GM23338 (cell line): Measurements from ENCODE around the gene OSBPL1A. TPM values are rescaled to one million over a fixed set of nuclear protein-coding genes. Genes with fewer than 3 reads are reported as not detected.

ENCODE experiments used
- ATAC-seq: fragments of 200-7000 bp; cut with Tn5 transposase; 3 replicates; pipeline ENCODE4 v1.9.1; 2020
- DNase-seq: peaks from one replicate; pipeline ENCODE4 v3.0.0-alpha.2; 2015; ENCODE audit warnings: low spot score
- H2AFZ ChIP-seq: fragments of 200-600 bp; sonication (generic); 2 replicates; pipeline ENCODE4 v1.8.0; 2016; ENCODE audit warnings: antibody characterized with exemption, mild to moderate bottlenecking, moderate library complexity
- H3F3A ChIP-seq: fragments of 200-600 bp; sonication (generic); replicated peaks from 2 replicates; pipeline ENCODE4 v1.8.0; 2017; ENCODE audit warnings: antibody characterized with exemption, mixed run types, low read depth
- H3K27ac ChIP-seq: fragments of 200-600 bp; sonication (generic); 2 replicates; pipeline ENCODE4 v1.6.1; 2016; ENCODE audit warnings: low read depth
- H3K27me3 ChIP-seq: fragments of 200-600 bp; sonication (generic); 2 replicates; pipeline ENCODE4 v1.8.0; 2016; ENCODE audit warnings: mild to moderate bottlenecking, mixed run types, moderate library complexity; ENCODE audit not compliant: insufficient read depth
- H3K36me3 ChIP-seq: fragments of 200-600 bp; sonication (generic); 2 replicates; pipeline ENCODE4 v1.8.0; 2016; ENCODE audit warnings: mild to moderate bottlenecking; ENCODE audit not compliant: insufficient read depth
- H3K4me1 ChIP-seq: fragments of 200-600 bp; sonication (generic); 2 replicates; pipeline ENCODE4 v1.8.0; 2016; ENCODE audit warnings: mild to moderate bottlenecking, moderate library complexity; ENCODE audit not compliant: insufficient read depth
- H3K4me2 ChIP-seq: fragments of 200-600 bp; sonication (generic); 2 replicates; pipeline ENCODE4 v1.7.1; 2017; ENCODE audit warnings: mixed run types
- H3K4me3 ChIP-seq: fragments of 200-600 bp; sonication (generic); 2 replicates; pipeline ENCODE4 v1.6.1; 2016; ENCODE audit warnings: mixed run types
- H3K79me2 ChIP-seq: fragments of 200-600 bp; sonication (generic); replicated peaks from 2 replicates; pipeline ENCODE4 v1.8.0; 2017; ENCODE audit warnings: mild to moderate bottlenecking; ENCODE audit not compliant: insufficient read depth
- H3K9me2 ChIP-seq: fragments of 200-600 bp; sonication (generic); 2 replicates; pipeline ENCODE4 v1.8.0; 2017; ENCODE audit not compliant: insufficient read depth
- H4K20me1 ChIP-seq: fragments of 200-600 bp; sonication (generic); replicated peaks from 2 replicates; pipeline ENCODE4 v1.8.0; 2017; ENCODE audit warnings: mild to moderate bottlenecking; ENCODE audit not compliant: insufficient read depth
- H3K27ac Mint-ChIP-seq: 2 replicates; pipeline ENCODE4 v1.8.0; 2020; ENCODE audit warnings: inconsistent platforms, mild to moderate bottlenecking, moderate library complexity, mixed read lengths
- H3K27me3 Mint-ChIP-seq: 3 replicates; pipeline ENCODE4 v1.8.0; 2022; ENCODE audit warnings: low read depth, mild to moderate bottlenecking, moderate library complexity, mixed read lengths, inconsistent platforms; ENCODE audit not compliant: insufficient read depth, poor library complexity
- H3K36me3 Mint-ChIP-seq: 3 replicates; pipeline ENCODE4 v1.8.0; 2021; ENCODE audit warnings: low read depth, mild to moderate bottlenecking, inconsistent platforms, moderate library complexity, mixed read lengths
- H3K4me1 Mint-ChIP-seq: 3 replicates; pipeline ENCODE4 v1.8.0; 2020; ENCODE audit warnings: mild to moderate bottlenecking, inconsistent platforms, mixed read lengths
- H3K4me3 Mint-ChIP-seq: 3 replicates; pipeline ENCODE4 v1.8.0; 2021; ENCODE audit warnings: moderate library complexity, mild to moderate bottlenecking, inconsistent platforms, mixed read lengths
- H3K9me3 Mint-ChIP-seq: 3 replicates; pipeline ENCODE4 v1.8.0; 2020; ENCODE audit warnings: moderate library complexity, mild to moderate bottlenecking, inconsistent platforms, mixed read lengths
- CREB1 ChIP-seq: fragments of 250-450 bp; sonication (Bioruptor Pico); IDR thresholded peaks from 2 replicates; pipeline ENCODE4 v1.5.0; 2020; ENCODE audit warnings: low read depth, mild to moderate bottlenecking, moderate library complexity
- CTCF ChIP-seq, 2 experiments: fragments of 200-600 bp in 1 of 2; sonication (generic) in 1 of 2; conservative IDR thresholded peaks; 2 replicates each; pipeline versions ENCODE4 v1.5.1 to v1.6.1; 2016 to 2017; ENCODE audit warnings: antibody characterized with exemption in 2 of 2, low read depth in 2 of 2, mild to moderate bottlenecking in 2 of 2, moderate library complexity in 1 of 2
- EZH2phosphoT487 ChIP-seq: fragments of 200-600 bp; sonication (generic); IDR thresholded peaks from one replicate; pipeline ENCODE4 v1.8.1; 2018; ENCODE audit warnings: antibody characterized with exemption; ENCODE audit not compliant: unreplicated experiment
- JUNB ChIP-seq: IDR thresholded peaks from one replicate; pipeline ENCODE4 v1.6.1; 2016; ENCODE audit warnings: antibody characterized with exemption; ENCODE audit not compliant: unreplicated experiment
- NANOG ChIP-seq: IDR thresholded peaks from 2 replicates; pipeline ENCODE4 v1.6.1; 2016; ENCODE audit warnings: antibody characterized with exemption, borderline replicate concordance
- ZNF114 ChIP-seq: fragments of 250-450 bp; sonication (Bioruptor Pico); IDR thresholded peaks from 2 replicates; pipeline ENCODE4 v1.5.0; 2020; ENCODE audit warnings: mild to moderate bottlenecking, moderate library complexity
- polyA plus RNA-seq: library from polyadenylated mRNA; unstranded; fragments of >200 nt; fragmentation: Nextera tagmentation; extraction: Ambion mirVana; gene quantifications from 2 replicates; pipeline ENCODE4 v1.2.1, GENCODE V29; 2016
- total RNA-seq: library from RNA; depleted of rRNA; stranded (reverse); fragments of >200 nt; shearing (Covaris generic); gene quantifications from 2 replicates; pipeline ENCODE4 v1.2.3, GENCODE V29; 2014
- TF ChIP-seq, protein P1 (sequence below): fragments of 250-450 bp; sonication (Bioruptor Pico); IDR thresholded peaks from 2 replicates; pipeline ENCODE4 v1.5.0; 2020; ENCODE audit warnings: mild to moderate bottlenecking, moderate library complexity

The OSBPL1A gene
- total and polyA plus RNA-seq, 2 experiments from 2014 or later = 55.6 to 71.4 TPM

- TF ChIP-seq ZNF114 (CRISPR knock-in tag) = no peak
- TF ChIP-seq, protein P1, sequence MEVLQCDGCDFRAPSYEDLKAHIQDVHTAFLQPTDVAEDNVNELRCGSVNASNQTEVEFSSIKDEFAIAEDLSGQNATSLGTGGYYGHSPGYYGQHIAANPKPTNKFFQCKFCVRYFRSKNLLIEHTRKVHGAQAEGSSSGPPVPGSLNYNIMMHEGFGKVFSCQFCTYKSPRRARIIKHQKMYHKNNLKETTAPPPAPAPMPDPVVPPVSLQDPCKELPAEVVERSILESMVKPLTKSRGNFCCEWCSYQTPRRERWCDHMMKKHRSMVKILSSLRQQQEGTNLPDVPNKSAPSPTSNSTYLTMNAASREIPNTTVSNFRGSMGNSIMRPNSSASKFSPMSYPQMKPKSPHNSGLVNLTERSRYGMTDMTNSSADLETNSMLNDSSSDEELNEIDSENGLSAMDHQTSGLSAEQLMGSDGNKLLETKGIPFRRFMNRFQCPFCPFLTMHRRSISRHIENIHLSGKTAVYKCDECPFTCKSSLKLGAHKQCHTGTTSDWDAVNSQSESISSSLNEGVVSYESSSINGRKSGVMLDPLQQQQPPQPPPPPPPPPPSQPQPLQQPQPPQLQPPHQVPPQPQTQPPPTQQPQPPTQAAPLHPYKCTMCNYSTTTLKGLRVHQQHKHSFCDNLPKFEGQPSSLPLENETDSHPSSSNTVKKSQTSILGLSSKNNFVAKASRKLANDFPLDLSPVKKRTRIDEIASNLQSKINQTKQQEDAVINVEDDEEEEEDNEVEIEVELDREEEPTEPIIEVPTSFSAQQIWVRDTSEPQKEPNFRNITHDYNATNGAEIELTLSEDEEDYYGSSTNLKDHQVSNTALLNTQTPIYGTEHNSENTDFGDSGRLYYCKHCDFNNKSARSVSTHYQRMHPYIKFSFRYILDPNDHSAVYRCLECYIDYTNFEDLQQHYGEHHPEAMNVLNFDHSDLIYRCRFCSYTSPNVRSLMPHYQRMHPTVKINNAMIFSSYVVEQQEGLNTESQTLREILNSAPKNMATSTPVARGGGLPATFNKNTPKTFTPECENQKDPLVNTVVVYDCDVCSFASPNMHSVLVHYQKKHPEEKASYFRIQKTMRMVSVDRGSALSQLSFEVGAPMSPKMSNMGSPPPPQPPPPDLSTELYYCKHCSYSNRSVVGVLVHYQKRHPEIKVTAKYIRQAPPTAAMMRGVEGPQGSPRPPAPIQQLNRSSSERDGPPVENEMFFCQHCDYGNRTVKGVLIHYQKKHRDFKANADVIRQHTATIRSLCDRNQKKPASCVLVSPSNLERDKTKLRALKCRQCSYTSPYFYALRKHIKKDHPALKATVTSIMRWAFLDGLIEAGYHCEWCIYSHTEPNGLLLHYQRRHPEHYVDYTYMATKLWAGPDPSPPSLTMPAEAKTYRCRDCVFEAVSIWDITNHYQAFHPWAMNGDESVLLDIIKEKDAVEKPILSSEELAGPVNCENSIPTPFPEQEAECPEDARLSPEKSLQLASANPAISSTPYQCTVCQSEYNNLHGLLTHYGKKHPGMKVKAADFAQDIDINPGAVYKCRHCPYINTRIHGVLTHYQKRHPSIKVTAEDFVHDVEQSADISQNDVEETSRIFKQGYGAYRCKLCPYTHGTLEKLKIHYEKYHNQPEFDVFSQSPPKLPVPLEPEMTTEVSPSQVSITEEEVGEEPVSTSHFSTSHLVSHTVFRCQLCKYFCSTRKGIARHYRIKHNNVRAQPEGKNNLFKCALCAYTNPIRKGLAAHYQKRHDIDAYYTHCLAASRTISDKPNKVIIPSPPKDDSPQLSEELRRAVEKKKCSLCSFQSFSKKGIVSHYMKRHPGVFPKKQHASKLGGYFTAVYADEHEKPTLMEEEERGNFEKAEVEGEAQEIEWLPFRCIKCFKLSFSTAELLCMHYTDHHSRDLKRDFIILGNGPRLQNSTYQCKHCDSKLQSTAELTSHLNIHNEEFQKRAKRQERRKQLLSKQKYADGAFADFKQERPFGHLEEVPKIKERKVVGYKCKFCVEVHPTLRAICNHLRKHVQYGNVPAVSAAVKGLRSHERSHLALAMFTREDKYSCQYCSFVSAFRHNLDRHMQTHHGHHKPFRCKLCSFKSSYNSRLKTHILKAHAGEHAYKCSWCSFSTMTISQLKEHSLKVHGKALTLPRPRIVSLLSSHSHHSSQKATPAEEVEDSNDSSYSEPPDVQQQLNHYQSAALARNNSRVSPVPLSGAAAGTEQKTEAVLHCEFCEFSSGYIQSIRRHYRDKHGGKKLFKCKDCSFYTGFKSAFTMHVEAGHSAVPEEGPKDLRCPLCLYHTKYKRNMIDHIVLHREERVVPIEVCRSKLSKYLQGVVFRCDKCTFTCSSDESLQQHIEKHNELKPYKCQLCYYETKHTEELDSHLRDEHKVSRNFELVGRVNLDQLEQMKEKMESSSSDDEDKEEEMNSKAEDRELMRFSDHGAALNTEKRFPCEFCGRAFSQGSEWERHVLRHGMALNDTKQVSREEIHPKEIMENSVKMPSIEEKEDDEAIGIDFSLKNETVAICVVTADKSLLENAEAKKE = no peak
- no peak for TF ChIP-seq CREB1 (CRISPR knock-in tag)
- no peak for TF ChIP-seq CTCF (conservative IDR thresholded peaks at IDR 0.05; ENCODE audit: low read depth in 2 of 2)
- TF ChIP-seq JUNB = no peak
- TF ChIP-seq NANOG = no peak
- TF ChIP-seq EZH2phosphoT487 = no peak
- ATAC-seq = no peak
- H3F3A ChIP-seq = no peaks in the 10 kb centered on the region
- no peak overlapping the region for H3K4me2 ChIP-seq
- H4K20me1 ChIP-seq = no peaks in the 10 kb centered on the region
- no peak overlapping the region for H3K4me3 ChIP-seq
- DNase-seq = no peak
- no peaks in the 10 kb centered on the region; the same call in 2 of the 3 replicates for H3K9me3 Mint-ChIP-seq
- H3K36me3 ChIP-seq = no peaks in the 10 kb centered on the region
- H3K27ac ChIP-seq = no peak overlapping the region
- H3K79me2 ChIP-seq = no peaks in the 10 kb centered on the region
- no peak overlapping the region for H3K4me3 Mint-ChIP-seq
- no peak overlapping the region for H3K27ac Mint-ChIP-seq
- H3K4me1 ChIP-seq = peaks cover 23% of the 10 kb centered on the region
- peaks cover 25% of the 10 kb centered on the region for H3K4me1 Mint-ChIP-seq
- peaks cover 7% of the 10 kb centered on the region; the same call in 1 of the 2 replicates for H3K9me2 ChIP-seq
- H3K36me3 Mint-ChIP-seq = no peaks in the 10 kb centered on the region
- H3K27me3 Mint-ChIP-seq = no peaks in the 10 kb centered on the region
- no peaks in the 10 kb centered on the region for H3K27me3 ChIP-seq
- no peak overlapping the region for H2AFZ ChIP-seq
These were observed 7.0 kb upstream of the OSBPL1A start for GRCh38 chr18:24404591-24404990.
